SKM-1 treated with dmso at 0.1 percent for 144 hours (cell line): ENCODE data around the gene TLCD5.

Source experiments
- DNase-seq: peaks from one replicate; lab custom pipeline; 2025; ENCODE audit not compliant: unreplicated experiment; lab: John Stamatoyannopoulos, UW

The TLCD5 gene

GRCh38 chr11:120324932-120325810, at the start of gene TLCD5:
TSS of gene TLCD5 (plus strand) at chr11:120325299. CDS start at chr11:120327442, 2,143 bp downstream.
- DNase-seq: no peak

DNA sequence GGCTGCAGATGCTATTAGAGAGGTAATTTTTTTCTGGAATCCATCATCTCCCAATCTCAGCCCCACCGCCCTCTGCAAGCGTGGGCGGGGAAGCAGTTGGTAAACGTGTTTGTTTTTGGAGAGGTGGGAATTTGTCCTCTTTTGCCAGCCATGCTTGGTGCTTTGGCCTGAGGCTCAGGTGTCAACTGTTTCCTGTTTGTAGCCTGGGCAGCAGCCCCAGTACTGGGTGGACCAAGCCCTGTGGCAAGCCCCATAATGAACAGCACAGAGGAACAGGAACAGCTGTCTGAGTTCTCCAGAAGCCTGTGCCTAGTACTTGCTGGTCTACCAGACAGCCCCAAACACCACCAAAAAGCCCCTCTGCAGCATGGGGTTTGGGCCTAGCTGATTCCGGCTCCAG, 45.6 kb upstream of the TLCD5 start:
- no peak for DNase-seq

- no peak for DNase-seq
These were observed 44.5 kb upstream of the TLCD5 start for GRCh38 chr11:120280600-120281051.

GRCh38 chr11:120281143-120281795, 43.8 kb upstream of the TLCD5 start:
- no peak for DNase-seq

DNA sequence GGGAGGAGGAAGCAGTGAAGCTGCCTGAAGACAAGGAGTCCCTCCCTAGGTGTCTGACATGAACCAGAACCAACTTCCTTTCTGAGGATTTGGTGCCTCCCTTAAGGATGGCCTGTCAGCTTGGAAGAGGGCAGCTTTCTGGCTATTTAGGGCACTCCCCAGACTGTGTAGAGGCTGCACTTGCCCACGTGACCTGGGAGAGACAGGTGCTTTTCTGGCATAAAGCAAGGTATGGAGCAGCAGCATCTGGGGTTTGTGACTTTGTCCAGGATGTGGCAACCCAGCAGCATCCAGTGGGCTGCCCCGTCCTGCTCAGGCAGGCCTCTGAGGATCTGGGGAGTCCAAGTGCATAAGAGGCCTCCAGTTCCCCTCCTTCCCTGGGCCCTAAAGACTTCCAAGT, 42.0 kb upstream of the TLCD5 start:
- DNase-seq: no peak

- DNase-seq: no peak
These were observed 40.8 kb upstream of the TLCD5 start for GRCh38 chr11:120284272-120284671.

GRCh38 chr11:120285256-120285655, 39.8 kb upstream of the TLCD5 start:
- DNase-seq: no peak

DNA sequence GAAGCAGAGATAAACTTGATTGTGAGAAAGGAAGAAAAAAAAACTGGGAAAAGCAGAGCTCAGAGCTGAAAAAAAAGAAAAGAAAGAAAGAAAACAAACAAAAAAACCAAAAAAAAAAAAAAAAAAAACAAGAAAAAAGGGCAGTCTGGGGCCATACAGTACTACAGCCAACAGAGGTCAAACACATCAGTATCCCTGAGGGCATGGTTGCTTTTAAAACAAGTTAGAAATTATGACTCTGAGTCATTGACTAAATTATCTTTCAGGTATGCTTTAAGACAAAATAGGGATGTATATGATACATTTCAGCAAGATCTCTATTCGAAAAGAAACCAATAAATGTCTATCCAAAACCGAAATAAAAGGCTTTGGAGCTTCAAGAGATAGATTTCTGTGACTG, 37.1 kb upstream of the TLCD5 start:
- DNase-seq: no peak

DNA sequence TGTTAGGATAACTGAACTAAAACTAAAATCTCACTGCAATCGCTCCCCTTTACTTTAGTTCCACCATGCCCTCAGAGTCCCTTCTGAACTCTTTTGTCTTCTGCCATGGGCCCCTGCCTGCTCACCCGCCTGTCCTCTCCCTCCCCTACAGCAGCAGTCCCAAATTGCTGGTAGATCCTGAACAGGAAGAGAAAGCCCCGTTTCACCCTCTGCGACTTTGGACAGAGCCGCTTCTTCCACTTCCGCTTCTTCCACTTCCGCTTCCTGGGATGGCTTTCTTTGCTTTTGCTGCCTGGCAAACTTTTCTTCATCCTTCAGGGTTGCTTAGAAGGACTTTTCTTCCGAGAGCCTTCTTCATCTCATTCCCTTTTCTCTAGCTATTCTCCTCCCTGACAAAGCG, 35.7 kb upstream of the TLCD5 start:
- no peak for DNase-seq

- DNase-seq: no peak
These were observed 34.1 kb upstream of the TLCD5 start for GRCh38 chr11:120290956-120291355.

GRCh38 chr11:120293038-120293800, 31.9 kb upstream of the TLCD5 start:
- DNase-seq: no peak

DNA sequence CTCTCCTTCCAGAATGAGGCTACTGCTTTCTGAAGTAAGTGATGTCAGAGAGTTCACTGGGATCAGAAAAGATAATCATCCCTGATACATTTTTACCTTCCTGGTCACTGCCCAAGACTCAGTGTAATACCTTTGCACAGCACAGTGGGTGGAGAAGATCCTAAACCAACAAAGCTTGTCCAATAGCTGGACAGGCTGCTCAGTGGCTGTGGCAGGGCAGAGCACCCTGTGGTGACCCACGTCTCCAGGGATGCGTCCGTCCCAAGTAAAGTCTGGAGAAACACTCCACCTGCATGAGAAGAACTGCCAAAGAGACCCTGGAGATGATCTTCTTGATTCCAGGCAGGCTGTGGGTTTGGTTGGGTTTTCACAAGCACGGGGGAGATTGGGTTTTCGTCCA, 31.0 kb upstream of the TLCD5 start:
- no peak for DNase-seq

DNA sequence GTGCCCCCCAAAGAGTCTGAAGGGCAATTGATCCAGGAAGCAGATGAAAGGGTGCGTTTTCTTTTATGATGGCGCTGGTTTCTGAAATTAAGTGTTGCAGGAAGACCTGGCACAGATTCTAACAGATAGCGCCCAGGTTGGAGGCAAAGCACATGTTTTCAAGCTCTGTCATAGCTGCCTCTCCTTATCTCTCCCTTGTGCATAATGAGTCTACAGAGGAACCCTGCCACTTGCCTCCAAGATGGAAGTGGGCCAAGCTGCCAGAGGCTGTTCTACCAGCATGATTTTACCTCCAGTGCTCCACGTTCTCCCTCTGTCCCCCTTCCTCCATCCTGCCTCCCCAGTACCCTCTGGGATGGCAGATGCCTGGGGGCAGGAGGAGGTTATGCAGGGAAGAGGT, 30.0 kb upstream of the TLCD5 start:
- DNase-seq: no peak

GRCh38 chr11:120296554-120296953, 28.5 kb upstream of the TLCD5 start:
- DNase-seq: no peak

DNA sequence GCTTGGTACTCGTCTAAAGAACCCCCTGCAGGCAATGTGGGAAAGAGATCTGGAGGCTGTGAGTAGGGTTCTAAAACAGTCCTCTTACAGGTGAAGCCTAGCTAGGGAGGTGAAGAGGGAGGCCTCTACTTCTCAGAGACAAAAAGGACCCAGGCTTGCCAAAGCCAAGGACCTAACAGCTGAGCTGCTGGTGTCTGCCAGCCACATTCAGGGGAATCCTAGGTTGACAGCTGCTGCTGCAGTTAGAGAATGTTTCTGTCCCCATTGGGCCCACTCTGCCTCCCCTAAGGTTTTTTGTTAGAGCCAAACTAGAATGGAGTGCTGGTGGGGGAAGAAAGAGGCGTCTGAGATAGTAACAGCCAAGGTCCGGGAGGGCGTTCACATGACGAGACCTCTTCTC, 26.6 kb upstream of the TLCD5 start:
- DNase-seq: no peak

DNA sequence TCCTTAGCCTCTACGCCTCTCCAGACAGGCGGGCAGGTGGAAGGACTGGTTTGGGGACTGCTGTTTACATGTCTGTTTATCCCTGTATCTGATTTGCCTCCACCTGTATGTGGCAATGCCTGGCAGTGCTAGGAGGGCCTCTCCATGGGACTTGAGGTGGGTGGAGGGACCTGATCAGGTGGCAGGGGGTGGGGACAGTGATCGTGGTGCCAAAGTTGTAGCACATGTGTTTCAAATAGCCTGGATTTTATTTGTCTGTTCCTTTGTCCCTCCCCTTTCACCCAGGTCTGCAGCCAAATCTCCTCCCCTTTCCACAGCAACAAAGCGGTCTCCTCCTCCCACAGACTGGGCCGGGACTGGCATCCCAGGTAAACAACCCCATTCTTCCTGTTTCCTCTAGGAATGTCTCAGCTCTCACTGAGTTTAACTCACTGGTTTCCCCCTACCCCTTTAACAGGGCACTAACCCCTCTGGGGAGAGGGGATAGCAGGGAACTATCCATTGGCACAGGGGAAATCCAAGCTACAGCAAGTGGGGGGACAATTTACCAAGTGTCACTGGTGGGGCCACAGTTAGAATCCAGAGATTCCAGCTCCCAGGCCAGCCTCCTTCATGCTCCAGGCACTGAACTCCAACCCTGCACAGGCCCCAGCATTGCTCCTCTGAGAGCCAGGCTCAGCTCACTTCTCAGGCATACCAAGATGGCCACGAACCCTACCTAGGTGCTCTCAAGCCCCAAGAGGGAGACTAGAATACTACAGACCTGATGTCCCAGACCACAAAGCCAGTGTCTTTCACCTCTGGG, 22.9 kb upstream of the TLCD5 start:
- DNase-seq: no peak

DNA sequence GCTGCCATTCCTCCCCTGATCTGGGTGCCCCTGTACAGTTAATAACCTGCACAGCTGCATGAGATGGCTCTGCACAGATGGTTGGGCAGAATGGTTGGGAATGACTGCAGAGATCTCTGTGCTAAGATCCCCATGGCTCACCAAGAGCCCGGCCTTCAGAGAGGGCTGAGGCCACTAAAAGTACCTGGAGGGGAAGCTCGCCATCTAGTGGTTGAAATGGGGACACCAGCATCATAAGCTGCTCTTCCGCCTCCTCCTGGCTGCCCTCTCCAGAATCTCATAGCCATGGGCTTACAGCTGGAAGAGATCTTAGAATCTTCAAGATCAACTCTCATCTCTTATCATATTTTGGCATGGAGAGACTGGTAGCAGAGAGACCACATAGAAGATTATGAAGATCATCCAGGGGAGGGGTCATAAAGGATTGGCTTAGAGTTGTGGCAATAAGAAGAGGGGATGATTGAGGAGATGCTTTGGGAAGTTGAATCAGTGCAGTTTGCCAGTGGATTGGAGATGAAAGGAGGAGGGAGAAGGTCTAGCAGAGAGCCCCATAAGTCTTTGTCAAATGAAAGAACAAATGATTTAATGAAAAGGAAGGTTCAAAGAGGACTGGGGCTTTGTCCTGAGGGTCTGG, 22.0 kb upstream of the TLCD5 start:
- DNase-seq: peak; percentile 62

- DNase-seq: no peak
These were observed 20.6 kb upstream of the TLCD5 start for GRCh38 chr11:120304526-120304925.

DNA sequence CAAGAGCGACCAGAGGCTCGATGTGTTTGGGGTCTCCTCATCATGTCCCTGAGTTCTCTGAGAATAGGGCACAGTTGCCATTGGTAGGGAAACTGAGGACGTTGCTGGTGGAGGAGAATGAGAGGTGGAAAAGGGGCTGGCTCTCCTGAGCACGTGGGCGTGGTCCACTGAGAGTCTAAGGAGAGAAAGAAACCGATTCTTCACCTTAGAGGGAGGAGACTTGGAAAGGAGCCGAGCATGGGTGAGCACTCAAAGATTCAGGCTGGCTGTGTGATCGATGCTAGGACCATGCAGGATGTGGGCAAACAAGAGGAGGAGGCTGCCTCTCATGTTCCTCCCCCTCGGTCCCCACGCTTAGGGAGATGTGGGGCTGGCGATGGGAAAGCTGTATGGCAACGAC, 19.8 kb upstream of the TLCD5 start:
- no peak for DNase-seq

GRCh38 chr11:120306519-120307242, 18.4 kb upstream of the TLCD5 start:
- no peak for DNase-seq
